Measurements from ENCODE around the gene LACTB. TPM values are rescaled to one million over a fixed set of nuclear protein-coding genes. Genes with fewer than 3 reads are reported as not detected.

LACTB gene
- total RNA-seq, 4 donors from 2014 or later = 35.4 to 41.1 (median 38.6) TPM

GRCh38 chr15:63176302-63176701 is 54.6 kb downstream of the LACTB start:
- in situ Hi-C loops (cut with MboI; ENCODE audit: low sequenced_read_pairs in 4 of 4) (no loop called here), intact Hi-C loops (cut with DNase I; ENCODE audit: low total_unique reads) (loop anchor here (5.0 kb wide), 1 partner anchor 51 kb away; no protein-coding TSS in a partner anchor)
- Histone ChIP-seq H3K4me3 (no peak overlapping the region), H3K27ac (no peak overlapping the region), H3K36me3 (no peaks in the 10 kb centered on the region), H3K9me3 (no peaks in the 10 kb centered on the region), H3K4me1 (peaks cover 15 to 16% of the 10 kb centered on the region in 2 donors), H3K27me3 (no peaks in the 10 kb centered on the region)
- no peak for DNase-seq
- TF ChIP-seq POLR2A (IDR thresholded peaks at IDR 0.05) (no peak), CTCF (IDR thresholded peaks at IDR 0.05 in 4 of 5, conservative IDR thresholded peaks at IDR 0.05 in 1 of 5) (no peak)
- no peak for ATAC-seq

- Histone ChIP-seq H3K4me1 (peaks cover 3 to 6% of the 10 kb centered on the region in 2 donors), H3K4me3 (no peak overlapping the region), H3K36me3 (no peaks in the 10 kb centered on the region), H3K27me3 (no peaks in the 10 kb centered on the region), H3K27ac (no peak overlapping the region), H3K9me3 (no peaks in the 10 kb centered on the region)
- no peak for TF ChIP-seq CTCF (IDR thresholded peaks at IDR 0.05 in 4 of 5, conservative IDR thresholded peaks at IDR 0.05 in 1 of 5)
- TF ChIP-seq POLR2A (IDR thresholded peaks at IDR 0.05) = no peak
- DNase-seq = no peak
- intact Hi-C loops (cut with DNase I; ENCODE audit: low total_unique reads) = loop anchor here (5.0 kb wide), 1 partner anchor 49 kb away; no protein-coding TSS in a partner anchor
- in situ Hi-C loops (cut with MboI; ENCODE audit: low sequenced_read_pairs in 4 of 4) = no loop called here
- ATAC-seq = no peak
Observed at GRCh38 chr15:63178034-63178433, 56.4 kb downstream of the LACTB start.

- intact Hi-C loops (cut with DNase I; ENCODE audit: low total_unique reads) = no loop called here
- TF ChIP-seq CTCF (IDR thresholded peaks at IDR 0.05 in 4 of 5, conservative IDR thresholded peaks at IDR 0.05 in 1 of 5) (no peak), POLR2A (IDR thresholded peaks at IDR 0.05) (no peak)
- Histone ChIP-seq H3K36me3 (no peaks in the 10 kb centered on the region), H3K27ac (no peak overlapping the region), H3K4me3 (no peak overlapping the region), H3K9me3 (no peaks in the 10 kb centered on the region), H3K27me3 (no peaks in the 10 kb centered on the region), H3K4me1 (no peaks in the 10 kb centered on the region)
- in situ Hi-C loops (cut with MboI; ENCODE audit: low sequenced_read_pairs in 4 of 4) = no loop called here
- DNase-seq (no peak), ATAC-seq (no peak)
Observed at GRCh38 chr15:63180746-63181145, 59.1 kb downstream of the LACTB start.

GRCh38 chr15:63181648-63182047 is 60.0 kb downstream of the LACTB start:
- intact Hi-C loops (cut with DNase I; ENCODE audit: low total_unique reads) (no loop called here), in situ Hi-C loops (cut with MboI; ENCODE audit: low sequenced_read_pairs in 4 of 4) (no loop called here)
- Histone ChIP-seq H3K27ac (no peak overlapping the region), H3K4me1 (no peaks in the 10 kb centered on the region), H3K4me3 (no peak overlapping the region), H3K27me3 (no peaks in the 10 kb centered on the region), H3K36me3 (no peaks in the 10 kb centered on the region), H3K9me3 (no peaks in the 10 kb centered on the region)
- ATAC-seq = no peak
- DNase-seq = no peak
- no peak for TF ChIP-seq POLR2A (IDR thresholded peaks at IDR 0.05)
- no peak for TF ChIP-seq CTCF (IDR thresholded peaks at IDR 0.05 in 4 of 5, conservative IDR thresholded peaks at IDR 0.05 in 1 of 5)

GRCh38 chr15:63185206-63185605 is 63.5 kb downstream of the LACTB start:
- Histone ChIP-seq H3K4me1 (peaks cover under 1 to 4% of the 10 kb centered on the region in 2 donors), H3K36me3 (no peaks in the 10 kb centered on the region), H3K27ac (no peak overlapping the region), H3K27me3 (no peaks in the 10 kb centered on the region), H3K9me3 (no peaks in the 10 kb centered on the region), H3K4me3 (no peak overlapping the region)
- ATAC-seq (no peak), DNase-seq (no peak)
- no peak for TF ChIP-seq POLR2A (IDR thresholded peaks at IDR 0.05)
- TF ChIP-seq CTCF (IDR thresholded peaks at IDR 0.05 in 4 of 5, conservative IDR thresholded peaks at IDR 0.05 in 1 of 5) = no peak
- intact Hi-C loops (cut with DNase I; ENCODE audit: low total_unique reads) = loop anchor here (5.0 kb wide), 1 partner anchor 92 kb away; the partner anchor contains the start of gene APH1B
- in situ Hi-C loops (cut with MboI; ENCODE audit: low sequenced_read_pairs in 4 of 4) = no loop called here
